ENCODE data around the gene TUBA8.

TUBA8 gene

GRCh38 chr22:18079706-18080233, 30.8 kb upstream of the TUBA8 start:
- no peak for TF ChIP-seq CTCF (conservative IDR thresholded peaks at IDR 0.05)
- no peak overlapping the region for H3K27ac ChIP-seq

GRCh38 chr22:18081416-18081815, 29.2 kb upstream of the TUBA8 start:
- TF ChIP-seq CTCF (conservative IDR thresholded peaks at IDR 0.05) = no peak
- no peak overlapping the region for H3K27ac ChIP-seq

- H3K27ac ChIP-seq = no peak overlapping the region
- no peak for TF ChIP-seq CTCF (conservative IDR thresholded peaks at IDR 0.05)
Measured at GRCh38 chr22:18082467-18082866, 28.1 kb upstream of the TUBA8 start.

GRCh38 chr22:18083406-18083805, 27.2 kb upstream of the TUBA8 start:
- TF ChIP-seq CTCF (conservative IDR thresholded peaks at IDR 0.05) = no peak
- no peak overlapping the region for H3K27ac ChIP-seq

- no peak for TF ChIP-seq CTCF (conservative IDR thresholded peaks at IDR 0.05)
- H3K27ac ChIP-seq = no peak overlapping the region
Measured at GRCh38 chr22:18085188-18085587, 25.4 kb upstream of the TUBA8 start.

- H3K27ac ChIP-seq = no peak overlapping the region
- TF ChIP-seq CTCF (conservative IDR thresholded peaks at IDR 0.05) = no peak
Measured at GRCh38 chr22:18087350-18087855, 23.2 kb upstream of the TUBA8 start.

GRCh38 chr22:18088825-18089568, 21.6 kb upstream of the TUBA8 start:
- H3K27ac ChIP-seq = no peak overlapping the region
- TF ChIP-seq CTCF (conservative IDR thresholded peaks at IDR 0.05) = no peak

All from VCaP (cell line).